GM18526 (cell line): ENCODE measurements around the gene CGREF1.

Experiments
- POLR2A ChIP-seq: IDR thresholded peaks from 3 replicates; pipeline ENCODE4 v1.6.1; 2011; ENCODE audit not compliant: insufficient read length; ENCODE audit errors: extremely low read depth

The CGREF1 gene

DNA sequence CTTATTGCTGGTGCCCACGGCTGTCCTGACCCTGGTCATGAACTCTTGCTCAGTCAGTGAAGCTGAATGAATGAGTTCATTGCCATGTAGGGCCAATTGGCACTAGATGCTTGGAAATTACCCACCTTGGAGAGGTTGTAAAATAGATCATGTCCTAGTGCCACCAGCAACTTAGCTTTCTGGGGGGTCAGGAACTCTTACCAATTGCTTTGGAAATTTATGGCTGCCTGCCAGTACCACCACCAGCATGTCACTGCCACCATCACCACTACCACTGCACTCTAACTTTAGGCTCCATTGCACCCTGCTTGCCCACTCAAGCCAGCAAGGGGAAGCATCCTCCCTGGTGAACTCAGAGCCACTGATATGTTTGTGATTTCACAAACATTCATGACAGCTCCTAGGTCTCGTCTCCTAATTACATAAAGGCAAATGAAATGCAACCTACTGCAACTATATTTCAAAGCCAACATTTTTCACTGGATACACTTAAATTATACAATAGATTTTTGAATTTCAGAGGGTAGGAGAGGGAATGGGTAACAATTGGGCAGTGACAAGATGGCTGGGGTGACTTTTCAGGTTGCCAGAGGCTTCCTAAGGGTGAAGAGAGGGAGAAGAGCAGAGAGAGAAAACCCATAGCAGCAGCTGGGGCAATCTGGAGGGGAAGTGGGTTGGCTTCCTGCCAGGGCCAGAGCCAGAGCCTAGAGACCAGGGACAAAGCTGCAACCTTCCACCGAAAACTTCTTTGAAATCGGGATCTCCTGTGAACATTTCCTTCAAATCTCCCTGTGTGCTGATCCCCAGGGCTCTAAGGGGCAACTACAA is 44.0 kb downstream of the CGREF1 start:
- no peak for TF ChIP-seq POLR2A

DNA sequence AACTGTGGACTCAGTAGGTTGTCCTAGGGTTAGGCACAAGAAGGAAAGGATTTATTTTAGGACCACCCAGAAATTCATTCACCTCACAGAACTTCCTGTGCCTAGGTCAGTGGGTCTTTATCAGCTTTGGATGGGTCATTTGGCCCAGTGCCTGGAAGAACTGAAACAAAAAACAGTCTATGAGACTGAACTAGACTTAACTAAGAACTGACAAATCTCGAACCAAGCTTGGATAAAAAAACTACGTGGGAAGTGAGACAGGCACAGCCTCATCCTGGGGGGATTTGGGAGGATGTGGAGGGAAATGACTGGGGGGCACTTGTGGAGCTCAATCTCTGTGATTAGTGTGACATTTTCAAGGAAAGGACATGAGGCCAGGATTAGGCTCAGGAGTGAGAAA is 45.1 kb downstream of the CGREF1 start:
- no peak for TF ChIP-seq POLR2A

DNA sequence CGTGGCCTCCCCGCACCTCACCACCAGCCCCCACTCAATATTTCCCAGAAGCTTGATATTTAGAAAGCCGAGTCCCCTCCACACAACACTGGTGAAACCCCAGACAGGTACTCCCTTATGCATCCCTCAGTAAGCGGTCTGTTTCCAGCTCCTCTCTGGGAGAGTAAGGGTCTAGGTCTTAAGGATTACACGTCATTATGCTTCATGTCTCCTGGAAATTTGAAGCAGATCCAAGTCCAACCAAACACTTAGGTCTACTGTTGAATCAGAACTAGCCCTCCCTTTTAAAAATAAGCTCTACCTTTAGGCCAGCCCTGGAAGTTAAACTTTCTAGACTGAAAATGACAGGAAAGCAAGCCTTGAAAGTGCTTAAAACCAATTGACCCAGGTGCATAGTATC is 46.0 kb downstream of the CGREF1 start:
- TF ChIP-seq POLR2A, result no peak

DNA sequence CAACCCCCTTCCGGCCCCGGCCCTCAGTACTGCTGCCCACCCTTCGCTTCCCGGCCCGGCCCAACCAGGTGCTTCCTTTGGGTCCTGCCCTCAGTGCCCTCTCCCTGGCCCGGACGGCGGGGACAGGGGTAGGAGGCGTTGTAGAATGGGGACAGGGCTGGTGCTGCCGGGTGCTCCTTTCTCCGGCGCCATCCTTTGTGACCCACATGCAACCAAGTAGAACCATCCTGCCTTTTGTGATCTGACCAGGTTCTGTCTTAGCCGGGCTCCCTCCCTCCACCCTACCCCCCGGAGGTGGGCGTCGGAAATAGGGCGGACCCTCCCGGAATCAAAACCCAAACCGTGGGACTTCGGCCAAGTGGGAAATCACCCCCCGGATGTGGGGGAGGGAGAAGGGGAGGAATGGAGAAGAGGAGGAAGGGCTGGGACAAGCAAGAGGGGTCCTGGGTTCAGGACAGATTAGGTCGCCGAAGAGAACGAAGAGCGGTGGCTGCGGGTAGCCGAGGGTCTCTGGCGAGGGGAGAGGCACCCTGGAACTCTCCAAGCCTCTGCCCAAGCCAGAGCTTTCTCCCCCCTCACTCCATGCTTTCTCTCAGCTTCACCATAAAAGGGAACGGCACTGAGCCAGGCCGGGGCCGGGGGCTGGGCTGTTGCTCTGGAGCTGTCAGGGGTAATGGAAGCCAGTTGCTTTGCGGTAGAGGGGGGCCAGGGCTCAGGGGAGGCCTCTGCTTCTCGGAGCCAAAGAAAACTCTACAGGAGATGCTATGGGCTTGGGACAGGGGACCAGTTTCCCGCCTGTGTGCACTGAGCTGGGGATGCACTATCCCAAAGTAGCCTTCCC is 46.7 kb downstream of the CGREF1 start:
- TF ChIP-seq POLR2A, result peak; percentile 35

DNA sequence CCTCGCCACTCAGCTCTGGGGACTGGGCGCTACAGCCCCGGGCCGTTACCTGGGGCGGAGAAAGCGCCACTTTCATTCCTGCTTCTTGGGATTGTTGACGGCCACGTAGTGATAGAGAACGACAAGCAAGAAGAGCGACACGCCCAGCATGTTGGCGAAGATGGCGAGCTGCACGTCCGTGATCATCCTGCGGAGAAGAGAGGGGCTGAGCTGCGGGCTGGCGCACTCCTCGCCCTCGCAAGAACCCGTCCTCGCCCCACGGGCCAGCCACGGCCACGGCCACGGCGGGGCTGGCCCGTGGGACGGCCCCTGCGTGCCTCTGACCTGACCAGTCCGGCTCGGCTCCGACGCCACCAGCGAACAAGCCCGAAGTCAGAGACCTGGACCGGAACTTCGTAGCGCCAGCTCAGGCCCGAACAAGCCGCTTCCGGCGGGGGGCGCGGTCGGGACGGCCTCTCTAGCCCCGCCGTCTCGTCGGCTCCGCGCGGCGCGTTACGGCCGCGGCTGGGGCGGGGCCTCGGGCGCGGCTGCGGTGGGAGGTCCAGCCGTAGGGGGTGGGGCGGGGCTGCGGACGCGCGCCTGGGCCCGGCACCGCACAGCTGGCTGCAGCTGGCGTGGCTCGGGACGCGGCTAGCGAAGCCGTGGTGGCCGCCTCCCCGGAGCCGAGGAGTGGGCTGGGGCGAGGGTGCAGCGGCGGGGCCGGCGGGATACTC is 47.5 kb downstream of the CGREF1 start, which contains the start of gene OST4:
TSS of gene OST4 (minus strand) at position 378 of the 713 bp plus-strand sequence.
- TF ChIP-seq POLR2A, result peak; percentile 87

DNA sequence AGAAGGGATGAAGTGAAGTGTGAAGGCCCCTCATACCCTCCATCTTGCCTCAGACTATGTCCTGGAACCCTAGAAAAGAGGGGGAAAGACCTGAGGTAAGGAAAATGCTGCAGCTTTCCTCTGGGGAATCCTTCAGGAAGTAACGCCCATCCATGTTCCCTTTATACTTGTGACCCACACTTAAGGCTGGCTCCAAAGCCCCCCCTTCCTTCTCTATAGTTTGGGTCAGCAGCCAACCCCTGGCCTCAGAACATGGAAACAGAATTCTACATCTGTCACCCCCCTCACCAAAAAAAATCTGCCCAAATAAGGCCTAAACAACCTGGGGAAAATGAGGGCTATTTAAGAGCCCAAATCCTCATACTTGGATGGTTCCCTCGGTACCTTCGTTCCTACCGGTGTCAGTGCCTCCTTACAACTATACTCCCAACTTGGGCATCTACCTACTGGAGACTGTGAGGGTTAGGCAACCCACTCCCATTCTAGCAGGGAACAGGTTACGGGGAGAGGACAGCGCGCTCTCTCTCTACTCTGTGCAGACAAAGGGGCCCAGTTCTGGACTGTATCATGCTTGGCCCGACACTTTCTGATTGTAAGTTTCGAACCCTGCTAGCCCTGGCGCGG is 48.2 kb downstream of the CGREF1 start:
- TF ChIP-seq POLR2A, result no peak

DNA sequence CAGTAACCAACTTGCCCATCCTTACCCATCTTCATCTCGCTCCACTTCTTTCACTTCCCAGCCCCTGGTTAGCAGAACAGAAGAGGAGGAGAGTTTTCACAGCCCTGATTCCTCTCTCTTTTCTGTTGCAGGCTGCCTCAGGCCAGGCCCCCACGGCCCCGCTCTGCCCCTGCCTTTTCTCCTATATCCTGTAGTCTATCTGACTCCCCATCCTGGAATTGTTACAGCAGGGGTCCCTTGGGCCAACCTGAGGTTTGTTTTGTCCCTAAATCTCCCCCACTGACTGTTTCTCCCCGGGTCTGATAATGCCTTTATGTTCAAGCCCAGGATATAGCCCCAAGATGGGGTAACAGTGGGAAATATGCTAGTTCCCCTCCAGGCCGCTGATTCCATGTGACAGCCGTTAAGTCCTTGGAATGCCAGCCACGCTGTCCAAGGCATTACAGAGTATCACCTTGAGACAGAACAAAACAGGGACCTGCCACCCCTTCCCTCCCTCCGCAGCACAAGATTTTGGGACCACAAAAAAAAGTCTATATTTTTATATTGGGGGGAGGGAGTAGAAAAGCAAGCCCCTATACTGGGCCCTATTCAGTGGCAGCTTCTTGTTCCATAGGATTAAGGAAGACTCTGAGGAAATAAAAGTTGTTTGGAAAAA is 48.8 kb downstream of the CGREF1 start:
- TF ChIP-seq POLR2A, result no peak

DNA sequence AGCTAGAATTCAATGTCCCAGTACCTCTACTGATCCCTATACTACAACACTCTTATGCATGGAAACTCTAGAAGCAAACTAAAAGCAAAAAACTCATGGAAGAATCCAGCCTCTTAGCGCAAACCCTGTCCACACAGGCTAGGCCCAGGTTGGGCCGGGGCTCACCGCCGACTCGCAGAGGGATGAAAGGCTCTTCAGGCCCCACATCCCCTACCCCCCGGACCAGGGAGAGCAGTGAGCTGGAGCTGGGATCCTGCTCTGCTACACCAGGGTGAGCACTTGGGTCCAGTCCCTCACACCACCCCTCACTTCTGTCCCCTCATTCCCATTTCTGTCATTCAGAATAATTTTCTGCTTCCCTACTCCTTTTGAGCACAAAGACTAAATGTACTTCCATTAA is 49.5 kb downstream of the CGREF1 start:
- no peak for TF ChIP-seq POLR2A

DNA sequence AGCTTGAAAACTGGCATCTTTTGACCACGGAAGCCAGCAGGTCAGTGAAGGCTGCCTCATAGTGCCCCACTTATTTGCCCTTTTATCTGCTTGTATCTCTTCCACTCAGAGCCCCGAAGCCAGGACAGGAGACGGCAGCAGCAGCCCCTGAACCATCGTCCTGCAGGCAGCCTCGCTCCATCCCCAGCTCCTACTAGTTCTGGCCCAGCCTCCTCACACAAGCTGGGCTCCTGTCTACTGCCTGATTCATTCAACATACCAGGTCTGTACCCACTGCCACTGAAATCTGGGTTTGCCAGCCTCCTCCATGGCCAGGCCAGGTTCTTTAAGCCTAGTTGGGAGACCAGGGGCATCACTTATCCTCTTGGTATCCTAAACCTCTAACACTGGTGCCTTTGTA is 51.5 kb downstream of the CGREF1 start:
- TF ChIP-seq POLR2A, result no peak

DNA sequence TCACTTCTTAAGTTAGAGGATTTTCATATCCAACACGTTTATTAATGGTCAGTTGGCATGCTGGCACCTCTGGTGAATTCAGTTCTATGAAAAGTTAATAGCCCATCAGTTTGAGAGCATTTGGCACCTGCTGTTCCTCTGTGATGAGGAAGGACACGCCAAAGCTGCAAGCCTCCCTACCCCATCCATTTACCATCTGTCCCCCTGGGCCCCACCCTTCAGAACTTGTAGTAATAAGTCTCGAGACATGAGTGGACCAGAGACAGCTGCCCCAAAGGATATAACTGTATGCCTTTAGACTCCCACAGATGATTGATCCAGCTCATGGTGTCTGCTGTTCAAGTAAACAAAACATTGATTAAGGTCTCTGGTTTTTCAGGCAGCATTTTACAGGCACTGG is 53.8 kb downstream of the CGREF1 start:
- TF ChIP-seq POLR2A, result no peak

DNA sequence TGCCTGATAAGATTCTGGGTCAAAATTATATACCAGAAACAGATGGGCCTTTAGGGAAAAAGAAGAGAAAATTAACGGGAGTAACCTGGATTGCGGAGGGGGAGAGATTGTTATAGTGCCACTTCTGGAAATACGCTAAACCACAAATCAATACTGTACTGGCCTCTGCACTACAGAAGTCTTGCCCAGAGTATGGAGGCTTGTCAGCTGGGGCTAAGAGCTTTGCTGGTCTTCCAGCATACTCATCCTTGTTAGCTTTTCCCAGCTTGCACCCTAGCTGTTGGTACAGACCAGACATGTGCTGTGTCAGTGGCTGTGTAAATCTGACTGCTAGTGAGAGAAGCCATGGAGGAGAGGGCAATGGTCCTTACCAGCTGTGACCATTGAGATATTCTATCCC is 58.6 kb downstream of the CGREF1 start:
- TF ChIP-seq POLR2A, result no peak

DNA sequence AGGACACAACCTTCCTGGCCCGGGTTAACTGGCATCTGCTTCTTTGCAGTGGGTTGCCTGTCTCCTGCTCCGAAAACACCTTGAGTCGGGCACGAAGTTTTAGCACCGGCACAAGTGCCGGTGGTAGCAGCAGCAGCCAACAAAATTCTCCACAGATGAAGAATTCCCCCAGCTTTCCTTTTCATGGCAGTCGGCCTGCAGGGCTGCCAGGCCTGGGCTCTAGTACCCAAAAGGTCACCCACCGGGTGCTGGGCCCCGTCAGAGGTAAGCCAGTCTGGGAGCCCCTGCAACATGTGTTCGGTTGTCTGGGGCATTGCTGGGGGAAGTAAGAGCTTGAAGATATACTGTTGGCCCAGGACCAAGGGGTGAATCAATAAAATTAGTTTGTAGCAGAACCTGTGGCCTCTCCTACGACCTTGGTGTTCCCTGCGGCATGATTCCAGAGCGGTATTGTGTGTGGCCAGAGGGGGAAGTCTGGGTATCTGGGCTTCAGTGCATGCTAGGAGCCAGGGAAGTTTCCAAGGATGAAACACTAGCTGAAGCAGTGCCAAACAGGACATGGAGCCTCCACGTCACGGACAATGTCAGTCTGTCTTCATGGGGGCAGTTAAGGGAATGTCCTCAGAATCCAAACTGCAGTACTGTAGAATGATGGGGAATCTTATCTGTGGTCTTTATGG is 59.6 kb downstream of the CGREF1 start:
- no peak for TF ChIP-seq POLR2A

DNA sequence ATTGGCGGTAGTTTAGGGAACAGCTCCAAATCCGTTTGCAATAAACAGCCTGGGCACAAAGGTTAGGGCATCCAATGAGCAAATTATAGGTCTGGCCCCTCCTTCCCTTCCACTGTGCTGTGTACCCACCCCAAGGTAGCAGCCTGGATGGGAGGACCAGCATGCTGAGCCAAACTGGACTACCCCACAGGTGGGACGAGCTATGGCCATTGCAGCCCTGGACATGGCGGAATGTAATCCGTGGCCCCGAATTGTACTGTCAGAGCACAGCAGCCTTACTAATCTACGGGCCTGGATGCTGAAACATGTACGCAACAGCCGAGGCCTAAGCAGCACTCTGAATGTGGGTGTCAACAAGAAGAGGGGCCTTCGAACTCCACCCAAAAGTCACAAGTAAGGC is 60.7 kb downstream of the CGREF1 start:
- TF ChIP-seq POLR2A, result no peak

DNA sequence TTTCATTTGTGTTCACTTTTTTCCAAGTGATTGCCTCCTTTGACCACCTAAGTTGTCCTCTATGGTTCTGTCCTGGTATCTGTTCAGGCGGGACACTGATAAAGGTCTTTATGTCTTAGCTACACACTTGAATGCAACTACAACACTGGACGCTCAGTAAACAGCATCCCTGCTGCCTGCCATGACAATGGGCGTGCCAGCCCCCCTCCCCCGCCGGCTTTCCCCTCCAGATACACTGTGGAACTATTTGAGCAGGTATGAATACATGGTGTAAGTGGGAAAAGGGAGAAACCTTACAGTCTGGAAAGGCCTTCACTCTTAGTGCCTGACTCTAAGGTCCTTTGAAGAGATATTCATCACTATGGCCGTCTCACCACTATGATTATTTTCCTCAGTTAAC is 61.7 kb downstream of the CGREF1 start:
- no peak for TF ChIP-seq POLR2A
